Posterior cingulate gyrus (tissue), 11 donors: ENCODE data around the gene ZNF284.

ENCODE experiments used
- DNase-seq, 10 donors: peaks; one replicate each; pipeline versions ENCODE4 v3.0.0 to v3.0.0-alpha.2; 2020 to 2021; ENCODE audit warnings: mixed read lengths in 3 of 10
- intact Hi-C: fragments of 100-400 bp; cut with DNase I; formaldehyde crosslinking; loops from one replicate; pipeline ENCODE4 v1.15.1; 2023

Gene ZNF284

GRCh38 chr19:44071824-44072542, at the start of gene ZNF284:
Gene ZNF284 (plus strand): TSS chr19:44072159. CDS start chr19:44076390, 4,231 bp downstream.
- intact Hi-C loops, result loop anchor here (1.0 to 5.0 kb wide), 4 partner anchors 20 to 70 kb away; partner anchors contain the start of genes ZNF223, ZNF225, ZNF230 and ZNF234
- DNase-seq, result peak; percentile 86 to 98 (median 90)

GRCh38 chr19:44024900-44025216, 47.1 kb upstream of the ZNF284 start:
- intact Hi-C loops, result loop anchor here (1.0 to 2.0 kb wide), 2 partner anchors 22 to 42 kb away; partner anchors contain the start of gene ZNF230
- no peak for DNase-seq

- intact Hi-C loops, result loop anchor here (1.0 to 2.0 kb wide), 2 partner anchors 23 to 42 kb away; partner anchors contain the start of gene ZNF230
- peak; percentile 71 to 97 (median 84) for DNase-seq
Observed at GRCh38 chr19:44025217-44025936, 46.6 kb upstream of the ZNF284 start, which contains the start of gene ZNF222. Gene ZNF222 (plus strand): TSS chr19:44025379. CDS start chr19:44025437, 58 bp downstream.

- no peak for DNase-seq
- intact Hi-C loops, result no loop called here
Observed at GRCh38 chr19:44026622-44027021, 45.3 kb upstream of the ZNF284 start.

- no peak for DNase-seq
Observed at GRCh38 chr19:44032001-44032610, 39.9 kb upstream of the ZNF284 start.

GRCh38 chr19:44042147-44042546, 29.8 kb upstream of the ZNF284 start:
- no peak for DNase-seq
- intact Hi-C loops, result no loop called here

More at GRCh38 chr19:44032001-44032610, 39.9 kb upstream of the ZNF284 start:
- intact Hi-C loops, result no loop called here

GRCh38 chr19:44050740-44051649, 21.0 kb upstream of the ZNF284 start:
- peak in 6 of 10 donors; percentile 12 to 87 (median 64) for DNase-seq
- intact Hi-C loops, result loop anchor here (1.0 to 2.0 kb wide), 5 partner anchors 43 to 114 kb away; partner anchors contain the start of genes ZNF155, ZNF224, ZNF225 and ZNF226

- DNase-seq, result peak; percentile 95 to 99 (median 97)
- intact Hi-C loops, result loop anchor here (1.0 to 2.0 kb wide), 6 partner anchors 20 to 113 kb away; partner anchors contain the start of genes ZNF155, ZNF224, ZNF225 and ZNF226
Observed at GRCh38 chr19:44051650-44052402, 20.1 kb upstream of the ZNF284 start, which contains the start of gene ZNF223. Gene ZNF223 (plus strand): TSS chr19:44052036. CDS start chr19:44055177, 3,141 bp downstream.

- intact Hi-C loops, result no loop called here
- DNase-seq, result no peak
Observed at GRCh38 chr19:44055870-44056269, 16.1 kb upstream of the ZNF284 start.

- intact Hi-C loops, result no loop called here
- DNase-seq, result no peak
Observed at GRCh38 chr19:44059229-44059628, 12.7 kb upstream of the ZNF284 start.

- intact Hi-C loops, result no loop called here
- DNase-seq, result no peak
Observed at GRCh38 chr19:44061038-44061437, 10.9 kb upstream of the ZNF284 start.

GRCh38 chr19:44066305-44066704, 5.7 kb upstream of the ZNF284 start:
- no peak for DNase-seq
- intact Hi-C loops, result no loop called here

- no peak for DNase-seq
- intact Hi-C loops, result no loop called here
Observed at GRCh38 chr19:44069415-44069814, 2.5 kb upstream of the ZNF284 start.

- intact Hi-C loops, result loop anchor here (1.0 to 5.0 kb wide), 4 partner anchors 20 to 70 kb away; partner anchors contain the start of genes ZNF223, ZNF225, ZNF230 and ZNF234
- no peak for DNase-seq
Observed at GRCh38 chr19:44072543-44073401, 813 bp downstream of the ZNF284 start.

- intact Hi-C loops, result no loop called here
Observed at GRCh38 chr19:44076325-44076724, 4.4 kb downstream of the ZNF284 start.

GRCh38 chr19:44092108-44092507, 20.1 kb downstream of the ZNF284 start:
- intact Hi-C loops, result no loop called here
- DNase-seq, result no peak

More at GRCh38 chr19:44076325-44076724, 4.4 kb downstream of the ZNF284 start:
- DNase-seq, result no peak

GRCh38 chr19:44093931-44094765, 22.2 kb downstream of the ZNF284 start, which contains the start of gene ZNF224:
Gene ZNF224 (plus strand): TSS chr19:44094361. CDS start chr19:44097874, 3,513 bp downstream.
- peak; percentile 91 to 99 (median 94) for DNase-seq
- intact Hi-C loops, result loop anchor here (1.0 to 2.0 kb wide), 3 partner anchors 19 to 71 kb away; partner anchors contain the start of genes ZNF225 and ZNF226
